ENCODE data around the gene ESRRB.
"Not testable (repeated sequence)": the region's sequence is repeated elsewhere in the genome, so short reads cannot be mapped to it uniquely, and the experiment has no call there.

ESRRB gene

GRCh38 chr14:76496595-76496994, 120.7 kb downstream of the ESRRB start:
- DNase-seq (ENCODE audit: low read depth in 1 of 2, low spot score in 1 of 2) = no peak

GRCh38 chr14:76497550-76498462, 121.9 kb downstream of the ESRRB start:
- no peak for DNase-seq (ENCODE audit: low read depth in 1 of 2, low spot score in 1 of 2)

GRCh38 chr14:76498463-76498935, 122.6 kb downstream of the ESRRB start:
- DNase-seq (ENCODE audit: low read depth in 1 of 2, low spot score in 1 of 2) = no peak

- DNase-seq (ENCODE audit: low read depth in 1 of 2, low spot score in 1 of 2) = no peak
Measured at GRCh38 chr14:76498976-76499375, 123.0 kb downstream of the ESRRB start.

GRCh38 chr14:76499399-76499798, 123.5 kb downstream of the ESRRB start:
- no peak for DNase-seq (ENCODE audit: low read depth in 1 of 2, low spot score in 1 of 2)

GRCh38 chr14:76500011-76500410, 124.1 kb downstream of the ESRRB start:
- no peak for DNase-seq (ENCODE audit: low read depth in 1 of 2, low spot score in 1 of 2)

GRCh38 chr14:76500480-76500879, 124.5 kb downstream of the ESRRB start:
- DNase-seq (ENCODE audit: low read depth in 1 of 2, low spot score in 1 of 2) = no peak

GRCh38 chr14:76501156-76501720, 125.3 kb downstream of the ESRRB start:
- no peak for DNase-seq (ENCODE audit: low read depth in 1 of 2, low spot score in 1 of 2)

GRCh38 chr14:76502219-76502618, 126.3 kb downstream of the ESRRB start:
- no peak for DNase-seq (ENCODE audit: low read depth in 1 of 2, low spot score in 1 of 2)

- DNase-seq (ENCODE audit: low read depth in 1 of 2, low spot score in 1 of 2) = no peak
Measured at GRCh38 chr14:76502638-76503037, 126.7 kb downstream of the ESRRB start.

- no peak for DNase-seq (ENCODE audit: low read depth in 1 of 2, low spot score in 1 of 2)
Measured at GRCh38 chr14:76509311-76509710, 133.4 kb downstream of the ESRRB start.

GRCh38 chr14:76510181-76510580, 134.2 kb downstream of the ESRRB start:
- DNase-seq (ENCODE audit: low read depth in 1 of 2, low spot score in 1 of 2) = no peak

- DNase-seq (ENCODE audit: low read depth in 1 of 2, low spot score in 1 of 2) = no peak
Measured at GRCh38 chr14:76514213-76514998, 138.5 kb downstream of the ESRRB start.

GRCh38 chr14:76516884-76517283, 140.9 kb downstream of the ESRRB start:
- no peak for DNase-seq (ENCODE audit: low read depth in 1 of 2, low spot score in 1 of 2)

GRCh38 chr14:76518366-76518765, 142.4 kb downstream of the ESRRB start:
- no peak for DNase-seq (ENCODE audit: low read depth in 1 of 2, low spot score in 1 of 2)

GRCh38 chr14:76525106-76525821, 149.3 kb downstream of the ESRRB start:
- DNase-seq (ENCODE audit: low read depth in 1 of 2, low spot score in 1 of 2) = no peak

GRCh38 chr14:76531085-76531484, 155.1 kb downstream of the ESRRB start:
- DNase-seq (ENCODE audit: low read depth in 1 of 2, low spot score in 1 of 2) = no peak

- no peak for DNase-seq (ENCODE audit: low read depth in 1 of 2, low spot score in 1 of 2)
Measured at GRCh38 chr14:76531821-76532318, 155.9 kb downstream of the ESRRB start.

GRCh38 chr14:76536636-76537035, 160.7 kb downstream of the ESRRB start:
- DNase-seq (ENCODE audit: low read depth in 1 of 2, low spot score in 1 of 2) = not testable (repeated sequence)

GRCh38 chr14:76537906-76538647, 162.1 kb downstream of the ESRRB start:
- no peak for DNase-seq (ENCODE audit: low read depth in 1 of 2, low spot score in 1 of 2)

Measured in activated T-helper 1 cell treated with anti-CD3 and anti-CD28 coated beads, Interleukin-2, amount 50 U/mL, for 16 hours (primary cell).